Osteocyte (in vitro differentiated cells): Measurements from ENCODE around the gene ST3GAL3. TPM values are rescaled to one million over a fixed set of nuclear protein-coding genes. Genes with fewer than 3 reads are reported as not detected.

Experiments
- DNase-seq: peaks from one replicate; pipeline ENCODE4 v3.0.0; 2021; ENCODE audit warnings: mixed read lengths; ENCODE audit not compliant: unreplicated experiment; ENCODE audit errors: extremely low spot score
- H3K27ac Mint-ChIP-seq: one replicate; pipeline ENCODE4 v1.8.0; 2021; ENCODE audit warnings: mild to moderate bottlenecking, mixed read lengths; ENCODE audit not compliant: unreplicated experiment
- H3K27me3 Mint-ChIP-seq: one replicate; pipeline ENCODE4 v1.8.0; 2021; ENCODE audit warnings: mixed read lengths; ENCODE audit not compliant: unreplicated experiment
- H3K36me3 Mint-ChIP-seq: one replicate; pipeline ENCODE4 v1.8.0; 2021; ENCODE audit warnings: mixed read lengths; ENCODE audit not compliant: unreplicated experiment
- H3K4me1 Mint-ChIP-seq: one replicate; pipeline ENCODE4 v1.8.0; 2021; ENCODE audit warnings: mixed read lengths; ENCODE audit not compliant: unreplicated experiment
- H3K4me3 Mint-ChIP-seq: one replicate; pipeline ENCODE4 v1.8.0; 2021; ENCODE audit warnings: mild to moderate bottlenecking, moderate library complexity, mixed read lengths; ENCODE audit not compliant: unreplicated experiment
- H3K9me3 Mint-ChIP-seq: one replicate; pipeline ENCODE4 v1.8.0; 2021; ENCODE audit warnings: mixed read lengths; ENCODE audit not compliant: unreplicated experiment
- total RNA-seq: library from RNA; stranded (reverse); gene quantifications from 2 replicates; pipeline ENCODE4 v1.2.1, GENCODE V29; 2021
- TF ChIP-seq, protein P1 (sequence below): fragments of 200-600 bp; sonication (generic); IDR thresholded peaks from 2 replicates; pipeline ENCODE4 v1.5.0; 2021; ENCODE audit warnings: antibody characterized with exemption, mild to moderate bottlenecking, moderate library complexity

The ST3GAL3 gene
- total RNA-seq, 1 donor from 2014 or later, result 26.4 TPM

DNA sequence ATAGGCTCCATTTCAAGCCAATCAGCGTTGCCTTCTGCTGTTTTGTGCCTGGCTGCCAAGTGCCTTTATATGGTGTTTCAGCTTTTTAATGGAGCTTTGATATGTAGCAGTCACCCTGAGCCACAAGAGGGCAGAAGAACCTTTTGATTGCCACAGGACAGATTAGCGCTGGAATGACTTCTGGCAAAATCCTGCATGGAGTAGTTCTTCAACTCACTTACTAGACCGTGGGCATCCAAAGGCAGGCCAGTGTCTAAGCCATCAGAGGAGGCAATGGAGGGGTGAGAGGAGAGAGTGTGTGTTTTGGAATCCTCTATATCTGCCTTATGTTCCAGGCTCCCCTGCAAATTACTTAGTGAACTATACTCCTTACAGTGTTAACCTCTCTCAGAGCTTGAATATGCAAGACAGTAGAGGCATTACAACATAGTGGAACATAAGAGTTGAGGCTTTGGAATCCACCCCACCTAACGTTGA, 56.2 kb downstream of the ST3GAL3 start:
- Mint-ChIP-seq H3K27me3 (no peaks in the 10 kb centered on the region), H3K4me1 (peaks cover 20% of the 10 kb centered on the region), H3K9me3 (no peaks in the 10 kb centered on the region), H3K4me3 (no peak overlapping the region), H3K27ac (peak overlapping the region; percentile 29), H3K36me3 (no peaks in the 10 kb centered on the region)
- TF ChIP-seq, protein P1, sequence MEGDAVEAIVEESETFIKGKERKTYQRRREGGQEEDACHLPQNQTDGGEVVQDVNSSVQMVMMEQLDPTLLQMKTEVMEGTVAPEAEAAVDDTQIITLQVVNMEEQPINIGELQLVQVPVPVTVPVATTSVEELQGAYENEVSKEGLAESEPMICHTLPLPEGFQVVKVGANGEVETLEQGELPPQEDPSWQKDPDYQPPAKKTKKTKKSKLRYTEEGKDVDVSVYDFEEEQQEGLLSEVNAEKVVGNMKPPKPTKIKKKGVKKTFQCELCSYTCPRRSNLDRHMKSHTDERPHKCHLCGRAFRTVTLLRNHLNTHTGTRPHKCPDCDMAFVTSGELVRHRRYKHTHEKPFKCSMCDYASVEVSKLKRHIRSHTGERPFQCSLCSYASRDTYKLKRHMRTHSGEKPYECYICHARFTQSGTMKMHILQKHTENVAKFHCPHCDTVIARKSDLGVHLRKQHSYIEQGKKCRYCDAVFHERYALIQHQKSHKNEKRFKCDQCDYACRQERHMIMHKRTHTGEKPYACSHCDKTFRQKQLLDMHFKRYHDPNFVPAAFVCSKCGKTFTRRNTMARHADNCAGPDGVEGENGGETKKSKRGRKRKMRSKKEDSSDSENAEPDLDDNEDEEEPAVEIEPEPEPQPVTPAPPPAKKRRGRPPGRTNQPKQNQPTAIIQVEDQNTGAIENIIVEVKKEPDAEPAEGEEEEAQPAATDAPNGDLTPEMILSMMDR, result peak; percentile 92
- DNase-seq, result peak; percentile 87

DNA sequence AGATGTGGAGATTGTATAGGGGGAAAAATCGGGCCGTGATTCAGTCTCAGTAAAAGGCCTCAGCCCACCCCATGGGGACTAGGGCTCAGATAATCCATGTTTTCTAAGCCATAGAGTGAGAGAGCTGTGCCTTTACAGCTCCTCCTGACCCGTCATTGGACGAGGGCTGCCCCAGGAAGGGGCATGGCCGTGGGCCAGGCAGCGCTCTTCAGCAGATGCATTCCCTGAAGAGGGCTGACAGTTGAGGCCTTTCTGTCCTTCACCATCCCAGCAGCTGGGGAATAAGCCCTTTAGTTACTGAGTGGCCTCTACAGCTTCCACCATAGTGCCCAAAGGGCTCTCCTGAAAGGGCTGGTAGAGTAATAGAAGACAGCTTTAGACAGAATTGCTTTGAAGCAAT, 57.2 kb downstream of the ST3GAL3 start:
- no peaks in the 10 kb centered on the region for H3K27me3 Mint-ChIP-seq
- H3K36me3 Mint-ChIP-seq, result no peaks in the 10 kb centered on the region
- no peaks in the 10 kb centered on the region for H3K9me3 Mint-ChIP-seq
- peaks cover 20% of the 10 kb centered on the region for H3K4me1 Mint-ChIP-seq
- TF ChIP-seq, protein P1, result no peak
- H3K4me3 Mint-ChIP-seq, result no peak overlapping the region
- H3K27ac Mint-ChIP-seq, result no peak overlapping the region
- DNase-seq, result no peak

DNA sequence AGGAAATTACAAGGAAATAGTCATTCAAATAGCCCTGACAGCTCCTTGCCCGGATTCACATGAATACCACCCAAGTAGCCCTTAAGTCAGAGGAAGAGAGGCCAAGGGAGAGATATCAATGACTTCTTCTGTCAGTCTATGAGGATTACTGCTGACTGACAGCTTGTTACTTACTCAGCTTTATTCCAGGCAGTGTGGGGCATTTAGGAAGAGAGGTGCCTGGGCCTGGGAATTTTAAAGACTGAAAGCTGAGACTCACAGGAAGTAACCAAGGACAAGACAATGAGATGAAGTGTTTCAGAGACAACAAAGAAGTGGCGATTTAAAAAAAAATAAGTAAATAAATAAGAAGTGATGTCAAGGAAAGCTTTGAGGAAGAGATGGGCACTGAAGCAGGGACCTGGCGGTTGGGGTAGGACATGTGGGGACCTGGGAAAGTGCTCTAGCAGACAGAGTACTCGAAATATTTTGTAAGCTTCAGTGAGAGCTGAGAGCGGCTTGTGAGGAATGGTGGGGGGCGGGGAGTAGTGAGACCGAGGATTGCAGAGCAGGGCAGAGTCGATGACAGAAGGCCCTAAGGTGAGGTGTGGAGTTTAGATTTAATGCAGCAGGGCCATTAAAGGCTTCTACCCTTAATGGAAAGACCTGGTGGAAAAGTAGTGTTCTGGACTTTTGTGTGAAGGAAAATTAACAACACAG, 58.9 kb downstream of the ST3GAL3 start:
- no peak for DNase-seq
- no peaks in the 10 kb centered on the region for H3K9me3 Mint-ChIP-seq
- peaks cover 13% of the 10 kb centered on the region for H3K4me1 Mint-ChIP-seq
- no peaks in the 10 kb centered on the region for H3K27me3 Mint-ChIP-seq
- no peaks in the 10 kb centered on the region for H3K36me3 Mint-ChIP-seq
- TF ChIP-seq, protein P1, result no peak
- no peak overlapping the region for H3K4me3 Mint-ChIP-seq
- no peak overlapping the region for H3K27ac Mint-ChIP-seq

DNA sequence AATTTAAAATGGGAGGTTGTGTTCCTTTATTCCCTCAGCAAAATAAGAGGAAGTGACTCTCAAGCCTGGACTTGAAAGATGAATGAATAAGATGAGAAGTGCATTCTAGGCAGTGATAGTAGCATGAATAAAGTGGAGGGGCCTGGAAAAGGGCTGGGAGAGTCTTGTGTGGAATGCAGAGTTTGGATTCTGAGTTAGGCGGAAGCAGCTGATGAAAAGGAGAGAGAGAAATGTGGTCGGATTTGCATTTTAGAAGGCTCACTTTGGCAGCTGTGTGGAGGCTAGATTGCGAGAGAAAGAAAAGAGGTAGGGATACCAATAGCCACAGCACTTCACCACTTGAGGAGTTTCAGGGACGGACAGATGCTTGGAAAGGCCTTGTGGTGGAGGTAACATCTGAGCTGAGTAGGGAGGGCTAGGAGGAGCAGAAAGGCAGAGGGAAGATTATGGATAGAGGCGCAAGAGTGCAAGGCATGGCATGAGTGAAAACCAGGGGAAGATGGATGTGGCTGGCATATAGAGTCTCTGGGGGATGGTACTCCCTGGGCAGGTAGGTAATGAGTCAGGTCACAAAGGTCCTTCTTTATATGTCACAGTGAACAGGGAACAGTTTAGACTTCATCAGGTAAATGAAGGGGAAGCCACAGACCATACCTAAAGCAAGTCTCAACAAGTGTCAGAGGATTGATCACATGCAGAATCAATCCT, 59.6 kb downstream of the ST3GAL3 start:
- no peak overlapping the region for H3K4me3 Mint-ChIP-seq
- H3K4me1 Mint-ChIP-seq, result peaks cover 12% of the 10 kb centered on the region
- H3K36me3 Mint-ChIP-seq, result no peaks in the 10 kb centered on the region
- TF ChIP-seq, protein P1, result no peak
- no peaks in the 10 kb centered on the region for H3K9me3 Mint-ChIP-seq
- no peak for DNase-seq
- H3K27ac Mint-ChIP-seq, result no peak overlapping the region
- no peaks in the 10 kb centered on the region for H3K27me3 Mint-ChIP-seq

DNA sequence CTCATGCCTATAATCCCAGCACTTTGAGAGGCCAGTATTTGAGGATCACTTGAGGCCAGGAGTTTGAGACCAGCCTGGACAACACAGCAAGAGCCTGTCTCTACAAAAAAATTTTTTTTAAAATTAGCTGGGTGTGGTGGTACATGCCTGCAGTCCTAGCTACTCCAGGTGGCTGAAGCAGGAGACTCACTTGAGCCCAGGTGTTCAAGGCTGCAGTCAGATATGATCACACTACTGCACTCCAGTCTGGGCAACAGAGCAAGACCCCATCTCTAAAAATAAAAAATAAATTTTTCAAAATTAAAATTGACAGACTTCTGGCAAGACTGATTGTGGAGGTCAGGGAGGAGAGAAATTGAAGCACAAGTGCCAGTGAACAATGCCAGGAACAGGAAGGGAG, 60.8 kb downstream of the ST3GAL3 start:
- Mint-ChIP-seq H3K27me3 (no peaks in the 10 kb centered on the region), H3K9me3 (no peaks in the 10 kb centered on the region), H3K4me3 (no peak overlapping the region), H3K36me3 (no peaks in the 10 kb centered on the region), H3K4me1 (peaks cover 5% of the 10 kb centered on the region), H3K27ac (no peak overlapping the region)
- no peak for DNase-seq
- TF ChIP-seq, protein P1, result no peak
